HPDE6-E6E7 (cell line): ENCODE data around the gene CLIC4.

ENCODE experiments used
- DNase-seq: peaks from one replicate; pipeline ENCODE4 v3.0.0; 2011; ENCODE audit warnings: missing footprints; ENCODE audit errors: extremely low spot score

The CLIC4 gene

DNA sequence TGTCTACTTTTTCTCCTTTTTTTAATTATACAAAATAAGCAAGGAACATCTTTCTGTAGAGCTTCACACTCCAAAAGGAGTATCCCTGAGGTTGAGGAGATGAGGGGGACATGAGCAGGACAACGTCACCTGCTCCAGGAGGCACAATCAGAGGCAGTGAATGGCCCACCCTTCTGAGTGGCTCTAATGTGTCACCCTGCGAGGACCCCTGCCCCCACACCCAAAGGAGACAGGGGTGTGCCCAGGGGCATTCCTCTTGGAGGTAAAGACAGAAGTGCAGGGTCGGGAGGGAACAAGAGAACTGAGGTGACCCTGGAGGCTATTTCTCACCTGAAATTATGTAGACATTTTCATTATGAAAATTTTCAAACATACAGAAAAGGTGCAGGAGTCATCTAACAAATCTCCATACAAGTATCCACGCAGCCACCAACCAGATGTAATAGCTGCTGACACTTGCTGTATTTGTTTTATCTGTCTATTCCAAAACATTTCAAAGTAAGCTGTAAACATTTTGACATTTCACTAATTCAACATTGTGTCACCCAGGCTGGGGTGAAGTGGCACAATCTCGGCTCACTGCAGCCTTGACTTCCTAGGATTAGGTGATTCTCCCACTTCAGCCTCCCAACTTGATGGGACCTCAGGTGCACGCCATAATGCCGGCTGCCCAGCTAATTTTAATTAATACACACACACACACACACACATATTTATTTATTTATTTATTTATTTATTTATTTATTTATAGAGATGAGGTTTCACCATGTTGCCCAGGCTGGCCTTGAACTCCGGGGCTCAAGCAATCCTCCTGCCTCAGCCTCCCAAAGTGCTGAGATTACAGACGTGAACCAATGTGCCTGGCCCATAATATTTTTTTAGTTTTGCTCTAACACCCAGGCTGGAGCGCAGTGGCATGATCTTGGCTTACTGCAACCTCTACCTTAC is 114.1 kb downstream of the CLIC4 start:
- no peak for DNase-seq

DNA sequence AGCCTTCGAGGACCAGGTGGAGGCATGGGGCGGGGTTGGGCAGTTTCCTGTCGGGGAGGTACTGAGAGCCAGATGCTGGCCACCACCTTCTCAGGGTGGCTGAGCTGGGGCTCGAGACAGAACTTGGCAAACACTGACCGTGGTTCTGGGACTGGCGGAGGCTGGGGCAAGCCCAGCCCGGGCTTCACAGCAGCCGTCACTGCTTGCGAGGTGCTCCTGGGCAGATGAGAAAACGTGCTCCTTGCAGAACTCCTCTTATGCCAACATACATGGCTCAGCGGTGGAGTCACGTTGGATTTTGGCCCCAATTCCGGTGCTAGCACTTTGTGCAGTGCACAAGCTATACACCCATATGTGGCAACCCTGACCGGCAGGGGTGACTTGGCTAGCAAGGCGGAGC is 115.6 kb downstream of the CLIC4 start:
- DNase-seq = no peak

GRCh38 chr1:24861821-24862727 is 116.8 kb downstream of the CLIC4 start:
- no peak for DNase-seq

DNA sequence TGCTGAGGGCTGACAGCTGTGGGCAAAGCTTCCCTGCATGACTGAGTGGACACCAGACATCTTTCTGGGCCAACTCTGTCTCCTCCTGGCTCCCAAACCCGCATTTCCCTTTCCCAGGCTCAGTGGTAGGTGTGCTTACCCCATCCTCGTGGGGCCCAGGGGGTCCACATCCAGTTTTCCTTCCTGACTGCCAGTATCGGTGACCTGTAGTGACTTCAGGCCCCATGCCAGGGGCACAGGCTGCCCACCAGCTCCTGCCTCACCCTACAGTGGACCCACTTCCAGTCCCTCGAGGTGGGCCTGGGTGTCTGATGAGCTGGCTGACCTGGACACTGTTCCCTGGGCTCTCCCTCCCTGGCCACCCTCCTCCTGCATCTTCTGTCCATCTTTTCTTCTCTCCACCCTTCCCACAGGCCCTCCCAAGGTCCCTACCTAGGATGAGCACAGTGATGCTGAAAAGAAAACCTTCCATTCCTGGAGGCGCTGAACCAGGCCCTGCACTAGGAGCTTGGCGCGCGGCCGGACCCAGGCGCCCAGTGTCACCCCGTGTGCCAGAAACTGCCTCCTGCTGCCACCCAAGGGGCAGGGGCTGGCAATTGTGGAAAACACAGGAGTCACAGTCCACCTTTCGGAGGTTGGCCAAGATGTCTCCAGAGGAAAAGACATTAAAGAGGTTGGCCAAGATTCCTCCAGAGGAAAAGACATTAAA is 117.7 kb downstream of the CLIC4 start:
- no peak for DNase-seq

DNA sequence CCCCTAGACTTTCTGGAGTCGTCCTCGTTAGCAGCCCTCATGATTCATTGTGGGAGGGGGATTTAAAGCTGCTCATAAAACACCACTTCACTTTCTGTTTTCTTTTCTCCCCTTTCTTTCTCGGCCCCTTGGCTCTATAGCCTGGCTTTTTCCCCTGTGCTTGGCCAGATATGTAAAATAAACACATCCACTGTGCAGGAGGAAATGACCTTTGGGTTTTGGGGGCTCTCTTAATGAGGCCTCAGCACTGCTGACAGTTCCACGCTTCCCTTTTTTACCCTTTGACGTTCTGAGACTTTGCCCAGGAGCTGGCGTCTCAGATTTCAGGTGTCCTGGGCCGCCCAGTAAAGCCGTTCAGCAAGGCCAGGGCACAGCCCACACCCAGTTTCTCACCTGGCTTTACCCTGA is 119.1 kb downstream of the CLIC4 start:
- DNase-seq = no peak

DNA sequence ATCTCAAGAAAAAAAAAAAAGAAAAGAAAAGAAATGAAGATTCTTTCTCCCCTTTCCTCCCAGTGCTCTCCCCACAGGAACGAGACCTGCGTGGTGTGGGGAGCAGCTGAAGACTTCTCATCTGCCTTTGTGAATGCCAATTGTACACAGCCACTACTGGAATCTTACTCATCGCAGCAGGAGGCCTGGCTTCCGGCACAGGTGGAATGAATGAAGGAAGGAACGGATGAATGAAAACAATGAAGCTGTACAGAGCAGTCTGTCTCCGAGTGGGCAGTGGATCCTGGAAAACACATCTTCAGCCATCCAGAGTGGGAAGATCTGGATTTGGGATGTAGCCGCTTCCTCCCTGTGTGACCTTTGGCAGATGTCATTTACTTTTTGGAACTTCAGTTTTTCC is 119.9 kb downstream of the CLIC4 start:
- DNase-seq = no peak

DNA sequence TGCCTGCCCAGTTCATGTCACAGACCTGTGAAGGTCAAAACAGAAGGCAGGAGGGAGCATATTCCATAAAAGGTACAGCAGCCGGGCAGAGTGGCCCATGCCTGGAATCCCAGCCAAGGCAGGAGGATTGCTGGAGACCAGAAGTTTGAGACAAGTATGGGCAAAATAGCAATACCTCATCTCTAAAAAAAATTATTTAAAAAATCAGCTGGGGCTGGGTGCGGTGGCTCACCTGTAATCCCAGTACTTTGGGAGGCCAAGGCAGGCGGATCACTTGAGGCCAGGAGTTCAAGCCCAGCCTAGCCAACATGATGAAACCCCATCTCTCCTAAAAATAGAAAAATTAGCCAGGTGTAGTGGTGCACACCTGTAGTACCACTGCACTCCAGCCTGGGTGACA is 120.3 kb downstream of the CLIC4 start:
- DNase-seq = no peak

DNA sequence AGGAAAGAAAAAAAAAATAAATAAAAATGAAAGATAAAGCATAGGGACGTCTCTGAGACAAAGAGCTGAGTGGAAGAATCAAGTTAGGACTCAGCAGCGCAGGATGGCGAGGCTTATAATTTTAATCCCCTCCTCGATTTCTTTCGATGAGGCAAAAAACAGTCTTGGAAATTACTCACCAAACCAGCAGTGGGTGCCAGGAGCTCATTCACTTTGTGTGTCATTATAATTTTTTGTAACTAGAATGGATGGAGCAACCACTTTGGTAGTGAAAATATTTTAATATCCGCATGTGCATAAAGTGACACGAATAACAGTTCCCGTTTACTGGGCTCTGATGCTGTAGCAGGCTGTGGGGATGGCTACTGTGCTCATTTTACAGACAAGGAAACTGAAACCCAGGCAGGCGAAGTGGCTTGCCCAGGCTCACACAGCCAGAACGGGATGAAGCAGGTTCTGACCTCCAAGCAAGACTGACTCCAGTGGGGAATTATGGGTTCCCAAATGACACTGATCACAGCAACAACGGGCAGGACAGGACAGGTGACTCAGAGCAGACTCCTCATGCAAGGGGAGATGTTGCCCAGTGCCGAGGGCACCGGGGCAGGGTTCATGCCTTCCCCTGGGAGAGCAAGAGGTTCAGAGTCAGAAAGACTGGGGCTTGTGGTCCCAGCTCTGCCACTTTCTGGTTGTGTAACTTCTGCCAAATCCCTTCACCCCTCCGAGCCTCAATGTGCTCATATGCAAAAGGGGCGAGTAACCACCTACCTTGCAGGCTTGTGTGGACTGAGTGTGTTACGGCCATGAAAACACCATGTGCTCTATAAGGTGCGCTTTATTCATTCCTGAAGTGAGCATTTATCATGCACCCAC is 121.2 kb downstream of the CLIC4 start:
- no peak for DNase-seq

- no peak for DNase-seq
Measured at GRCh38 chr1:24867084-24867870, 122.0 kb downstream of the CLIC4 start.

DNA sequence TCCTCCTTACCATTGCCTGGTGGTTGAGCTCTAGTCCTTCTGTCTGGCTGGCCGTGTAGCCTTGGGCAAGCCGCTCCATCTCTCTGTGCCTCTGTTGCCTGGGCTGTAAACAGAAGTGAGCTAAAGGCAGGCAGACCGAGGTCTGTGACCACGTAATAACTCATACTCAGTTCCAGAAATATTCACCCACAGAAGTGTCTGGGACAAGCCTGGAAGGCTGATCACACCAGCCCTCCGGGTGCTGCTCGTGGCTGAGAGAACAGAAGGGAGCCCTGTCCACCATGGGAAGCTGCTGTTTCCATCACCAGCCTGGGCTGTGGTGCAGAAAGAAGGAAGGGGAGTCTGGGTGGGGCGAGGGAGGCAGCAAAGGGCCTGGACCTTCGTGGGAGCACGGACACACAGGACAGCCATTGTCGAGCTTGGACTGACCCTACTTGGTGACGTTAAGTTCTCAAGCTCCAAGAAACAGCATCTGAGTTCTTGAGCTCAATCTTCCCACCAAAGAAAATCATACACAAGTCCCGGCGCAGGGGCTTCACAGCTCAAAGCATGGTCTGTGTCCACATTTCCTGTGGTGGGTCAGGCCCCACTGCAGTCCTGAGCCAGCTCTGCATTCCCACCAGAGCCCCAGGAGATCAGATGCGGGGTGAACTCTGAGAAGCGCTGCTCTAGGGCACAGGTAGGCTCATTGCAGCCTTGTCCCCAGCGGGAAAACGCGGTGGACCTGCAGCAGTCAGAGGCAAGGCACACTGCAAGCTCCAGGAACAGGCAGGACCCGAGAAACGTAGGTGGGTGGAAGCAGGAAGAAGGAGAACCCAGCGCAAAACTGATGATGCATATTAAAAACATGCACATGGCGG is 123.0 kb downstream of the CLIC4 start:
- no peak for DNase-seq

- no peak for DNase-seq
Measured at GRCh38 chr1:24870551-24871195, 125.4 kb downstream of the CLIC4 start.

DNA sequence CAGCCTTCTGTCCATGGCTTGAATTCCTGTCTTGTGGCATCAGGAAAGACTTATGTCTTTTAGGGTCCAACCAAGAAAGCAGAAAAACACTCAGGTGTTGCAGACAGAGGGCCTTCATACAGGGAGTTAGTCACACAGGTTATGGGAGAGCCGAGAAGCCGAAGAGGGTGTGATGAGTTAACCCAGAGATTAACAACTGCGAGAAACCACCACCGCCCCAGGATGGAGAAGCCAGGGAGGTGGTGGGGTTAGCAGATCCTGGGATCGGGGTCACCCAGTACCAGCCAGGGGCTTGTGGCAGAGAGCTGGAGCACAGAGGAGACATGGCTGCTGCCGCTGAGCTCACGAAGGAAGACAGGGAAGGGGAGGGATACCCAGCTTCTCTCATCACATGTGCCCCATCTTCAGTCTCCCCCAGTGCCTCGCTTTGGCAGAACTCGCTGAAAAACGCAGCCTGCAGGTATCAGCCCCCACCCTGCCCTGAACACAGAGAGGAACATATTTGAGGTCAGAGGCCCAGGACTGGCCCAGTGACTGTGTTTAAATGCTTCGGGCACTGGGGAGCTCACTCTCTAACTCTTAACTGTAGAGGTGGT is 126.2 kb downstream of the CLIC4 start:
- no peak for DNase-seq

GRCh38 chr1:24872061-24872850 is 127.0 kb downstream of the CLIC4 start:
- no peak for DNase-seq

DNA sequence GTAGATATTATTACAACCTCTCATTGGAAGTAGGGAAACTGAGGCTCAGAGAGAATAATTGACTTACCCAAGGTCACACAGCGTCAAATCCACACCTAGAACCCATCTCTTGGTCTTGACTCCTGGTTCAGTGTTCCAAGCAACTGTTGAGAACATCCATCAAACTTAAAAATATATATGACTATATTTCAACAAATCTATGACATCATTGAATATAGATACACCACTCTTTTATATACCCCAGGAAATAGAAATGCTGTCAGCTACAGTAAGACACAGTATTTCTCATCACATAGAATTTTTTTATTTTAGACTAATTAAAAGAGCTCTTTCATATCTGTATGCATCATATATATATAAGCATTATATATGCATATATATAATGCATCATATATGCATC is 127.9 kb downstream of the CLIC4 start:
- no peak for DNase-seq

DNA sequence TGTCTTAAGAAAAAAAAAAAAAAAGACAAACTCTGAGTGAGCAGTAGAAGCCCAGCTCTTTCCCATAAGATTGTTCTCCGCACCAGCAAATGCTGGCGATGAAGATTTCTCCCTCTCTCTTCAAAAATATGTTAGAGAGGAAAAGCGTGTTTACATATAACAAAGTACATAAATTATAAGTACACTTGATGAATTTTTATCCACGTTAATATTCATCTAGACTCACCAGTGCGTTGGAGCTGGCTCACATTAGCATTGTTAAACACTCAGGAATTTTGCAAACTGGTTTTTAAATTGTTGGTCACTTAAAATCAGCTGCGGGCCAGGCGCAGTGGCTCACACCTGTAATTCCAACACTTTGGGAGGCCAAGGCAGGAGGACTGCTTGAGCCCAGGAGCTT is 128.8 kb downstream of the CLIC4 start:
- no peak for DNase-seq

DNA sequence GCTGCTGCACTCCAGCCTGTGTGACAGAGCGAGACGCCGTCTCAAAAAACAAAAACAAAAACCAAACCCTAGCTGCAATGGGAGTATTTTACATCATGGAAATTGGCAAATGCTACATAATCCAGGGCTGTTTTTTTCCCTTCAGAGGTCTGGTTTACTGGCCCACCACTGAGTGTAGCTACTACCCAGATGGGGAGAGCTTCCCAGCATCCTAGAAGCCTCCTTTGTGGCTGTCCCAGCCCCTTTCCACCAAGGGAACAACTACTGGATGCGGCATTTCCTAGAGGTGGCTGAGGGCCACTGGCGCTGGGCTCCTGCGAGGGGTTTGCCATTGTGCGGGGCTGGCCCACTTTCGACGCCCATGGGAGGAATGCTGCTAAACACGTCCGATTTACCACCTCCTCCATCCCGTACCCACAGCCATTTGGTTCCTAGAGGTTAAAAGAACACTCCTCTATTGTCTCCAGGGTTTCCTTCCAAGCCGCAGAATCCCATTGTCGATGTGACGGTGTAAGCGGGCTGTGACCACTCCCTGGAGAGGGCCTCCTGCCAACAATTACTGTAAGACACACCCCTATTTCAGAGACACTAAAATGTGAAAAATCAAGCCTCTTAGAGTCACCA is 129.5 kb downstream of the CLIC4 start:
- DNase-seq = no peak

DNA sequence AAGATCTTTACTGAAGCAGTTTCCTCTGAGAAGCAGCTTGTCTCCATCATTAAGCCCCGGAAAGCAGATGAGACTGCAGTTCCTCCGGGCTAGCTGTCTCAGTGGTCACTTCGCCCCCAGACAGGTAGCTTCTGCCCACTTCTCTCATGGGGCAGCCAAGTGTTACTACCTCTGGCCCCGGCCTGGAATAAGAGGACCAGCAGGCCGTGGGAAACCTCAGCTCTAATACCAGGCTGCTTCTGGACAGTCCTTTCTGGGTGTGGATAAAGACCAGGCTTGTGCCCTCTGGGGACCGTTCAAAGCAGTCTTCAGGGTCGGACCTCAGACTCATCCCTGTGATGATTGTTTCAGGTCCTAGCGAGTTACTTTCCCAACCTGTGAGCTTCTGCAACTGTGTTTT is 130.0 kb downstream of the CLIC4 start:
- DNase-seq = no peak
